Caco-2 (cell line): ENCODE data around the gene RAB39B. TPM values are rescaled to one million over a fixed set of nuclear protein-coding genes. Genes with fewer than 3 reads are reported as not detected.
"Not testable (repeated sequence)": the region's sequence is repeated elsewhere in the genome, so short reads cannot be mapped to it uniquely, and the experiment has no call there.

Source experiments
- BruUV-seq: library from RNA; stranded (reverse); fragments of 400-500 nt; replicated peaks from 2 replicates; lab custom pipeline; 2021; lab: Mats Ljungman, UMichigan
- CTCF ChIA-PET: fragments of 300-600 bp; sonication (Branson Sonifier 250); formaldehyde crosslinking; loops from one replicate; lab custom pipeline; 2022; ENCODE audit warnings: antibody characterized with exemption; lab: Charles Lee
- POLR2A ChIA-PET: fragments of 300-600 bp; sonication (Branson Sonifier 250); formaldehyde crosslinking; loops from one replicate; lab custom pipeline; 2022; ENCODE audit warnings: antibody characterized with exemption; lab: Charles Lee
- DNase-seq, 2 experiments: peaks; one replicate each; pipeline versions ENCODE4 v3.0.0 to v3.0.0-alpha.2; 2020 to 2022
- H3K27me3 ChIP-seq: replicated peaks from 2 replicates; pipeline ENCODE4 v1.6.0; 2011; ENCODE audit warnings: low read length; ENCODE audit not compliant: control insufficient read depth, insufficient read depth
- H3K36me3 ChIP-seq: 2 replicates; pipeline ENCODE4 v1.5.1; 2011; ENCODE audit warnings: low read length; ENCODE audit not compliant: control insufficient read depth, insufficient read depth
- H3K4me1 ChIP-seq: fragments of 250-450 bp; sonication (Bioruptor Pico); 2 replicates; pipeline ENCODE4 v1.5.1; 2020; ENCODE audit warnings: mild to moderate bottlenecking
- H3K4me3 ChIP-seq: 2 replicates; pipeline ENCODE4 v1.5.1; 2011; ENCODE audit warnings: low read depth, mild to moderate bottlenecking, control low read depth, low read length
- H3K9me3 ChIP-seq: fragments of 250-450 bp; sonication (Bioruptor Pico); 2 replicates; pipeline ENCODE4 v1.5.1; 2020; ENCODE audit warnings: mild to moderate bottlenecking, moderate library complexity
- H3K27ac Mint-ChIP-seq: one replicate; pipeline ENCODE4 v1.8.0; 2022; ENCODE audit warnings: mixed read lengths; ENCODE audit not compliant: unreplicated experiment
- H3K27me3 Mint-ChIP-seq: one replicate; pipeline ENCODE4 v1.8.0; 2022; ENCODE audit warnings: mixed read lengths; ENCODE audit not compliant: insufficient read depth, unreplicated experiment
- H3K36me3 Mint-ChIP-seq: one replicate; pipeline ENCODE4 v1.8.0; 2022; ENCODE audit warnings: mild to moderate bottlenecking, mixed read lengths; ENCODE audit not compliant: insufficient read depth, unreplicated experiment
- H3K4me1 Mint-ChIP-seq: one replicate; pipeline ENCODE4 v1.8.0; 2022; ENCODE audit warnings: low read depth, mixed read lengths; ENCODE audit not compliant: unreplicated experiment
- H3K4me3 Mint-ChIP-seq: one replicate; pipeline ENCODE4 v1.8.0; 2022; ENCODE audit warnings: mild to moderate bottlenecking, moderate library complexity, mixed read lengths; ENCODE audit not compliant: unreplicated experiment
- H3K9me3 Mint-ChIP-seq: one replicate; pipeline ENCODE4 v1.8.0; 2022; ENCODE audit warnings: mixed read lengths; ENCODE audit not compliant: unreplicated experiment
- CTCF ChIP-seq, 2 experiments: fragments of 200-600 bp in 1 of 2; IDR thresholded peaks; 1 replicate in 1 of 2; 2 replicates in 1 of 2; pipeline versions ENCODE4 v1.5.1 to v1.8.0; 2011 to 2022; ENCODE audit warnings: antibody characterized with exemption in 1 of 2, control low read depth in 1 of 2, inconsistent platforms in 1 of 2, low read depth in 1 of 2, low read length in 1 of 2, mild to moderate bottlenecking in 1 of 2, moderate library complexity in 1 of 2; ENCODE audit not compliant: insufficient read depth in 1 of 2, severe bottlenecking in 1 of 2, unreplicated experiment in 1 of 2
- intact Hi-C: fragments of 100-400 bp; cut with micrococcal nuclease; formaldehyde crosslinking; loops from one replicate; pipeline ENCODE4 v1.10.0; 2022; ENCODE audit not compliant: unreplicated experiment
- total RNA-seq: library from RNA; stranded (reverse); gene quantifications from 2 replicates; pipeline ENCODE4 v1.2.3, GENCODE V29; 2022

Gene RAB39B
- total RNA-seq, 1 experiment from 2014 or later, result 0.18 TPM

GRCh38 chrX:155231163-155231562, 33.1 kb downstream of the RAB39B start:
- ChIA-PET CTCF (no interaction called here), POLR2A (no interaction called here)
- DNase-seq, result no peak
- no peaks in the 10 kb centered on the region for H3K27me3 Mint-ChIP-seq
- no peaks in the 10 kb centered on the region for H3K9me3 Mint-ChIP-seq
- peaks cover 30% of the 10 kb centered on the region for H3K36me3 Mint-ChIP-seq
- Histone ChIP-seq H3K4me1 (no peaks in the 10 kb centered on the region; the same call in 1 of the 2 replicates), H3K36me3 (no peaks in the 10 kb centered on the region; the same call in 1 of the 2 replicates), H3K27me3 (no peaks in the 10 kb centered on the region), H3K4me3 (no peak overlapping the region), H3K9me3 (no peaks in the 10 kb centered on the region)
- H3K27ac Mint-ChIP-seq, result no peak overlapping the region
- intact Hi-C loops, result no loop called here
- no TSS peak for BruUV-seq
- H3K4me1 Mint-ChIP-seq, result peaks cover 11% of the 10 kb centered on the region
- TF ChIP-seq CTCF (IDR thresholded peaks at IDR 0.05; ENCODE audit: insufficient read depth in 1 of 2, low read depth in 1 of 2, low read length in 1 of 2, severe bottlenecking in 1 of 2, unreplicated experiment in 1 of 2), result no peak
- H3K4me3 Mint-ChIP-seq, result no peak overlapping the region

- no TSS peak for BruUV-seq
- ChIA-PET CTCF (no interaction called here), POLR2A (no interaction called here)
- no peaks in the 10 kb centered on the region for H3K4me1 ChIP-seq
- no peaks in the 10 kb centered on the region for H3K36me3 ChIP-seq
- TF ChIP-seq CTCF (IDR thresholded peaks at IDR 0.05; ENCODE audit: insufficient read depth in 1 of 2, low read depth in 1 of 2, low read length in 1 of 2, severe bottlenecking in 1 of 2, unreplicated experiment in 1 of 2), result no peak
- intact Hi-C loops, result no loop called here
- no peaks in the 10 kb centered on the region for H3K27me3 ChIP-seq
- peaks cover 38% of the 10 kb centered on the region for H3K36me3 Mint-ChIP-seq
- H3K4me3 ChIP-seq, result no peak overlapping the region
- no peak overlapping the region for H3K4me3 Mint-ChIP-seq
- DNase-seq, result no peak
- no peaks in the 10 kb centered on the region for H3K9me3 Mint-ChIP-seq
- H3K27ac Mint-ChIP-seq, result no peak overlapping the region
- H3K4me1 Mint-ChIP-seq, result no peaks in the 10 kb centered on the region
- H3K9me3 ChIP-seq, result no peaks in the 10 kb centered on the region
- no peaks in the 10 kb centered on the region for H3K27me3 Mint-ChIP-seq
These were observed 38.5 kb downstream of the RAB39B start for GRCh38 chrX:155225774-155226173.

GRCh38 chrX:155223746-155224145, 40.5 kb downstream of the RAB39B start:
- H3K9me3 Mint-ChIP-seq, H3K4me1 Mint-ChIP-seq, BruUV-seq, H3K4me3 Mint-ChIP-seq, H3K9me3 ChIP-seq, H3K27ac Mint-ChIP-seq, H3K27me3 Mint-ChIP-seq, intact Hi-C loops, H3K36me3 ChIP-seq, POLR2A ChIA-PET, H3K4me1 ChIP-seq, H3K27me3 ChIP-seq, CTCF ChIA-PET, H3K4me3 ChIP-seq, DNase-seq: not testable (repeated sequence)
- H3K36me3 Mint-ChIP-seq, result peaks cover 29% of the 10 kb centered on the region

GRCh38 chrX:155221351-155221750, 42.9 kb downstream of the RAB39B start:
- intact Hi-C loops, result no loop called here
- H3K4me1 ChIP-seq, result no peaks in the 10 kb centered on the region
- Mint-ChIP-seq H3K4me1 (peaks cover 8% of the 10 kb centered on the region), H3K27me3 (no peaks in the 10 kb centered on the region), H3K4me3 (no peak overlapping the region), H3K27ac (no peak overlapping the region), H3K36me3 (peaks cover 31% of the 10 kb centered on the region), H3K9me3 (no peaks in the 10 kb centered on the region)
- no peak for TF ChIP-seq CTCF (IDR thresholded peaks at IDR 0.05; ENCODE audit: insufficient read depth in 1 of 2, low read depth in 1 of 2, low read length in 1 of 2, severe bottlenecking in 1 of 2, unreplicated experiment in 1 of 2)
- BruUV-seq, result no TSS peak
- H3K36me3 ChIP-seq, result no peaks in the 10 kb centered on the region
- DNase-seq, result no peak
- no peak overlapping the region for H3K4me3 ChIP-seq
- POLR2A ChIA-PET, result no interaction called here
- no peaks in the 10 kb centered on the region for H3K9me3 ChIP-seq
- CTCF ChIA-PET, result no interaction called here
- H3K27me3 ChIP-seq, result no peaks in the 10 kb centered on the region
